ENCODE results near the gene MAN2A1. TPM values are rescaled to one million over a fixed set of nuclear protein-coding genes. Genes with fewer than 3 reads are reported as not detected.
"Not testable (repeated sequence)": the region's sequence is repeated elsewhere in the genome, so short reads cannot be mapped to it uniquely, and the experiment has no call there.

Gene MAN2A1
- total RNA-seq, 1 donor from 2014 or later, result 114 TPM

DNA sequence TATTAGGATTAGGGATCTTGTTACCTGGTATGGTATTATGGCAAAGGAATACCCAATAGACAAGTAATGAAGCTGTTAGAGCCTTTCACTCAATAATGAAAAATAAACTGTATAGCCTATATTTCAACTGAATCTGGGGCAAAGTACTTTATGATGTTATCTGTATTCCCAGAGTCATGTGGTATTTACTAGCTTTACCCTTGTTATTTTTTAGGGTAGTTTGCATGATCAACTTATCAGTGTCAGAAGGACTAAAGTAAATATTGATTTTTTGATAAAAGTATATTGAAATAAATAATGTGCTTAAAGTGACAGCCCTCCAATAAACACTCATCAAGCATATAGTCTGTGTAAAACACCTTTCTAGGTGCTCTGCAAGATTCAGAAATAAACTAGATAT, 64.6 kb downstream of the MAN2A1 start:
- DNase-seq (ENCODE audit: low read depth, low spot score), result no peak

DNA sequence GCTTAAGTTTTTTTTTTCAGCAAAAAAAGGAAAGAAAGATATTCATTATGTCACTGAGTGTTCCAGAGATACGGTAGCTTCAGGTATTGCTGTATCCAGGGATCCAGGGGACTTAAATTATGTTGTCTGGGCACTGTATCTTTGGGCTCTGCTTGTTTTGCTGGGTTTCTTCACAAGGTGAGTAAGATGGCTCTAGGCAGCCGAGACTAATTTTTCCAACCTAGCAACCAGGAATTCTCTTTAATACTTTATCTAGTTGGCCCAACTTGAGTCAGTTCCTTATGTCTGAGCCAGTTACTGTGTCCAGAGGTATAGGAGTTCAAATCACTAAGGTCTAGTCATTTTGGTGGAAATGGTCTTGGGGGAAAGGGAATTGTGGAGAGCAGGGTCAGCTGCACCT, 66.0 kb downstream of the MAN2A1 start:
- DNase-seq (ENCODE audit: low read depth, low spot score), result no peak

DNA sequence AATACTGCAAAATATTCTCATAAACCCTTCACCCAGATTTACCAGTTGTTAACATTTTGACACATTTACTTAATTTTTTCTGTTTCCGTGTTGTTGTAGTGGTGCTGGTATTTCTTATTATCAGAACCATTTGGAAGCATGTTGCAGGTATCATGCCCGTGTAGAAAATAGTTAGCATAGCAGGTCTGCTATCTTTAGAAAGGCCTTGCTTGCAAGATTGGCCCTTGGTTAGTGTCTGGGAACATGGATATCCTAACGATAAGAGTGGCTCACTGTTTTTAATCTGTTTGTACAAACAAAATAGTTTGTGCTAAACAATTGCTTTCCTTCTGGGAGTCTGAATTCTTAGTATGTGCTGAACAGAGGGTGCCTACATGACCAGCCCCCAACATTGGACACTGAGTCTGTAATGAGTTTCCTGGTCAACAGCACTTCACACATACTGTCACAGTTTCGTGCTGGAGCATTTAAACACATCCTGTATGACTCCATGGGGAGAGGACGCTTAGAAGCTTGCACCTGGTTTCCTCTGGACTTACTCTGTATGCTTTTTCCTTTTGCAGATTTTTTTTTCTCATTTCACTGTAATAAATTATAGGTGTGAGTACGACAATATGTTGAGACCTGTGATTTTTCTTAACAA, 66.9 kb downstream of the MAN2A1 start:
- DNase-seq (ENCODE audit: low read depth, low spot score), result no peak

DNA sequence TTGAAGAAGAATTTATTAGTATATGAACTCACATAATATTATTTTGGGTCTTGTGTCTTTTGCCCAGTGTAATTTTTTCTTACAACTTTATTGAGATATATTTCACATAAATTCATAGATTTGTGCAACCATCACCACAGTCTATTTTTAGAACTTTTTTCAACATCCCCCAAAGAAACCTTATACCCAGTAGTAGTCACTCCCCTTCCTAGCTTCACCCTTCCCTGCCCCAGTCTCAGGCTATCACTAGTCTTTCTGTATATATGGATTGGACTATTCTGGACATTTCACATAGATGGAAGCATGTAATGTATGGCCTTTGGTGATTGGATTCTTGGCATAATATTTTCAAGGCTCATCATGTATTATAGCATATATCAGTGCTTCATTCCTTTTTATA, 67.8 kb downstream of the MAN2A1 start:
- no peak for DNase-seq (ENCODE audit: low read depth, low spot score)

DNA sequence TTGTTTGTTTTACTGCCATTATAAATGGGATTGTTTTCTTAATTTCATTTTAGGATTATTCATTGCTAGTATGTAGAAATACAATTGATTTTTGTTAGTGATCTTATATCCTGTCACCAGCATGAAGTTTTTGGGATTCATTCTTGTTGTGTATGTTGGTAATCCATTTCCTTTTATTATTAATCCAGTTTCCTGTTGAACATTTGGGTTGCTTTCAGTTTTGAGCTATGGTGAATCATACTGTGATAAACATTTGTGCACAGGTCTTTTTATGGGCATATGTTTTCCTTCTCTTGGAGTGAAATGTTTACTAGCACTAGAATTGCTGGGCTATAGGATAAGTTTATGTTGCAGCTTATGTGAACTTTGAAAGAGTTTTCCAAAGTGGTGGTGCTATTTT, 69.6 kb downstream of the MAN2A1 start:
- peak; percentile 54 for DNase-seq (ENCODE audit: low read depth, low spot score)

DNA sequence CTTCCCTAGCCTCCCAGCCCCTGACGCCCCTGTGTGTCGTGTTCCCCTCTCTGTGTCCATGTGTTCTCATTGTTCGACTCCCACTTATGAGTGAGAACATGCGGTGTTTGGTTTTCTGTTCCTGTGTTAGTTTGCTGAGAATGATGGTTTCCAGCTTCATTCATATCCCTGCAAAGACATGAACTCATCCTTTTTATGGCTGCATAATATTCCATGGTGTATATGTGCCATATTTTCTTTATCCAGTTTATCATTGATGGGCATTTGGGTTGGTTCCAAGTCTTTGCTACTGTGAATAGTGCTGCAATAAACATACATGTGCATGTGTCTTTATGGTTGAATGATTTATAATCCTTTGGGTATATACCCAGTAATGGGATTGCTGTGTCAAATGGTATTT, 70.4 kb downstream of the MAN2A1 start:
- DNase-seq (ENCODE audit: low read depth, low spot score), result not testable (repeated sequence)

DNA sequence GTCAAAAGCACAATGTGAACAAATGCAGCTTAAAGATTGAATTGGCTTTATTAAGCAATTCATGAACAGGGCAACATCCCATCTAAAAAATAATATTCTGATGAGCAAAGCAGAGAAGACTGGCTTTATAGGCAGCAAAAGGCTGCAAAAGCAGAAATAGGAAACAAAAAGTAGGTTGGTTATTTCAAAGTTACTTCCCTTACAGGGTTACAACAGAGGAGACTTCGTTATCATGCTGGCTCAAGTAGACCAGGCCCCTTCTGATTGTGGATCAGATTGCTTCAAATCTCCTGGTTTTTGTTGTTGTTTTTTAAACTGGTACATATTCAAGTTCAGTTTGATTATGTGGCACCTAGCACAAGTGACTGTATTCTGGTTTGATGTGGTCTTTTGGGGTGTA, 73.1 kb downstream of the MAN2A1 start:
- DNase-seq (ENCODE audit: low read depth, low spot score), result no peak

DNA sequence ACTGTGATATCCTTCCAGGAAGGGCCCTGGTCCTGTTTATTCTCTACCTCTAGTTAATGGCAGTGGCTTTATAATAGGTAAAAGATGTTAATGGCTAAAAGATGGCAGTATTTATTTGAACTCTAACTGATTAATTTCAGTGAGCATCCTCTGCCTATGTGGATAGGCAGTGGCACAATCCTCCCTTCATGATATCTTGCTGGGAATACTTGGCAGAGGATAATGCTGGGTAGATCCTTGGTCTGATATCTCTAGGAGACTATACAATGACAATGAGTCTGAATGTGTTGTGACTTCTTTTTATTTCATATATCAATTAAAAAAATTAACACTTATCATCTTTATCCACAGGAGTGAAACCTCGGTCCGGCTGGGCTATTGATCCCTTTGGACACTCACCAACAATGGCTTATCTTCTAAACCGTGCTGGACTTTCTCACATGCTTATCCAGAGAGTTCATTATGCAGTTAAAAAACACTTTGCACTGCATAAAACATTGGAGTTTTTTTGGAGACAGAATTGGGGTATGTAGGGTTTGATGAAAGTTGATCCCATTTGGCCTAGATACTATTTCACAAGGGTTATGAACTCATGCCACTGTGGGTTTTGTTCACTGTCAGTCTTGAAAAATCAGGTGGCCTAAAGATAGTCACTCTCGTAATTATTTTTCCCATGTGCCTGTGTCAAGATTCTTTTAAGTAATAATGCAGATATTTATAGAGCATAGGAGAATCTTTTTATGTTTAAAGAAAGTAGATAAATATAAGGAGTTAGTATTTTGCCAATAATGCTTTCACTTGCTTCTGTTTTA, 77.7 kb downstream of the MAN2A1 start:
- DNase-seq (ENCODE audit: low read depth, low spot score), result no peak

DNA sequence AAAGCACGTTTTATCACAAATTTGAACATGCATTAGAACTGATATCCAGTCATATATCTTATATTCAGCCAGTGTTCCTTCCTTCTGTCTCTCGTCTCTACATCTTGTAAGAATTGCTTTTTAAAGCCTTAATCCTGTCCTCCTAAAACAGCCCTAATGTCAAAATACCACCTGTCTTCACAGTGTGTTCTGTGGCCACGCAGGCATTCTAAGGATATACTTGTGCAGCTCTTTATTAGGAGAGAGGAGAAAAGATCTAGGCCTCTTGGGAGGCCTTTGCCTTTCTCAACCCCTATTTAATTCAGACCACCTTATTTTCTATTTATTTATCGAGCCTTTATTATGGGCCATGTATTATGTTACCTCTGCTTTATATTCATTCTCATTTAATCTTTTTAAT, 78.3 kb downstream of the MAN2A1 start:
- no peak for DNase-seq (ENCODE audit: low read depth, low spot score)

DNA sequence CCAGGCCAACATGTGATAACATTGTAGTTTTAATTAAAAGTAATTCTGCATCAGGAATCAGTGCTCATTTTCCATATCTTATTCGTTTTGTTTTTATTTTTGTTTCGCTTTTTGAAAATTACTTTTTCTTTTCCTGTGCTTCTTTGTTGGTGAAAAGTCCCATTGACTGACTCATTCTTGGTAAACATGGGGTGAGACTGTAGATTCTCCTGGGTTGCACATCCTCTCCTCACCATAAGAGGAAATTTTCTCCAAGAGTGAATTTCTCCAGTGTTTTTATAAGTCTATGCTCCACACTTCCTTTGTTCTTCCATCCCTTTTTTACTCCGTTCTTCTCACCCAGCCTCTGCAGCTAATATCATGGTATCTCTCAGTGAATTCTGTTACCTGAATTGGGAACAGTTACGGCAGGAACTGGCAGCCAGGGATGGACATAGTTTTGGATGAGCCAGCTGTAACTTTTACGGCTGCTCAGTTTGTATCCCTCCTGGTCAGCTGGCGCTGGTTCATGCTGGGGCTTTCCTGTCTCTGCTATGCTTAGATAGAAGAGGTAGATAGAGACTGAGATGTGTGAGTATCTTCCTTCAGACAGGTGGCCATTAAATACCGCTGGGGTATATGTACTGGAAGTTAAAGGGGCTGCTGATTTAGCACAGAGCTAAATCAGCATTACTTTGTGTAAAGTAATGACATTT, 80.0 kb downstream of the MAN2A1 start:
- DNase-seq (ENCODE audit: low read depth, low spot score), result no peak

DNA sequence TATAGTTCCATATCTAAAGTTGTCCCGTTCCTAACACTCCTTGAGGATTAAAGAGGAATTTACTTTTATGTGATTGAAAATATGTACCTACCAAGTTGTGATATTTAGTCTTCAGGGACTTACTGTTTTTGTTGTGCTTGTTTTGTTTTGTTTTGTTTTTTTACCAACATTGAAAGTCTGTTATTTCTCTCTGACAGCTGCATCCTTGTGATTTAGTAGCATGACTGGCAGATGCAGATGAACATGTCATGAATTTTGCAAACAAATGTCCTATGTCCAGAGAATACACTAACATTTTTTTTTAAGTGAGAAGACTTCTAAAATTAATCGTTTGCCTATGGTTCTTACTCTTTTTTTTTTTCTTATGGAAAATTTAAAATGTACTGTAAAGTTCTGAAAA, 85.4 kb downstream of the MAN2A1 start:
- DNase-seq (ENCODE audit: low read depth, low spot score), result no peak

DNA sequence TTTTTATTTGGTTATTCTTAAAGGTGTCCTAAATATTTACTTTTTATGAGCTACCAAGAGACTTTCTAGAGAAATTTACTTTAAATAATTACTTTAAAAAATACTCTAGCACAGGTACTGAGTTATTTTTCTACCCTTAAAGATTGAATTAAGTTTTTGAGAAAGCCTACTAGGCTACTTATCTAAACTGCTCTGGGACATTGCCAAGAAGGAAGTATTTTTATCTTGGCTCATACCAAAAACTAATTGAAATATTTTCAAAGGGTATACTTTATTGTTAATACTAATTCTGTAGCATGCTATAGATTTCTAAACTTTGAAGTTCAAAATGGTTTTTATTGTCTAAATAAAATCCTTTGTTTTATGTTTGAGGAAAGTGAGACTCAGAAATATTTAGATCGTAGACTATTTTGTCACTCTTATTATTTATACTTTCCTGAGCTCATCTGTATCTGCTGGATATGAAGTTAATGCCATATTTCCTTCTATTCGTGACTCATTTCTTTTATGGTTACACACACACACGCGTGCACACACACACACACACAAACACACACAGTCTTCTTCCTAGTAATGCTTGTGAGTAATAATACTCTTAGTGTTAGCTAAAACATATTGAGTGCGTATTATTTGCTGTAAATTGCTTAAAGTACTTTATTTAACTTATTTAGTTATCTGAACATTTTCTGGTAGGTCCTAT, 89.5 kb downstream of the MAN2A1 start:
- DNase-seq (ENCODE audit: low read depth, low spot score), result peak; percentile 59

DNA sequence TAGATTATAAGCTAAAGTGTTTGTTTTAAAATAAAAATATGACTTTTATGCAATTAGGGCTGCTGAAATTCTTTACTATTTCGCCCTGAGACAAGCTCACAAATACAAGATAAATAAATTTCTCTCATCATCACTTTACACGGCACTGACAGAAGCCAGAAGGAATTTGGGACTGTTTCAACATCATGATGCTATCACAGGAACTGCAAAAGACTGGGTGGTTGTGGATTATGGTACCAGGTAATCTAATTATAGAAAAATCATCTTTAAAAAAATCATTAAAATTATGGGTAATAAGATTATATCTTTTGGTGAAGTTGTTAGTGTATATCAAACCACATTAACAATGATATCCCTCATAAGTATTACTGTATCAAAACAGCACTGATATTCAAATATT, 95.0 kb downstream of the MAN2A1 start:
- DNase-seq (ENCODE audit: low read depth, low spot score), result no peak

DNA sequence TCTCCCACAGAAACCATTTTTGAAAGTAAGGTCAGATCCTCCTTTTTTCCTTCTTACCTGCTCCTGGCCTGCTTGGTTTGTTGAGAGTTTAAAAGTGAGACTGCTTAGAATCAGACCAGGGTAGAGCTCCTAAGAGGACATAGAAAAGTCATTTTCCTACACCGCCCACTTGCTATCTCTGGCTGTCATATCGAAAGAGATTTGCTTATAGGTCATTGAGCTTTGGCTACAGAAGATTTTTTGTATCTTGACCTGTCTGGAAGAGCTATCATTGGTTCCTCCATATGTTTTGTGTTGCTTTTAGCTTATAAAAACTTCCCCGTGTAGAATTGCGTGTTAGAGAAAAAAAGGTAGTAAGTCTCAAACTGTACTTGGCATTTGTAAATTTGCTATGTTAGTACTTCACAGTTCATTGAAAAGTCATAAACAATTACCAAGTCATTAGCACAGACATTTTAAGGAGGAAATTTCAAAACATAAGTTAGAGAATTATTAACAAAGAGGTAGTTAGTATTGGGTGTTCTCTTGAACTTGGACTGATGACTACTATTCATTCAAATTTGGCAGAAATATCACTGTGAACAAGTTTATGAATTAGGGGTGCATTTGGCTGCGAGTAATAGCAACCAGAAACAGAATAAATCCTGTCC, 96.6 kb downstream of the MAN2A1 start:
- no peak for DNase-seq (ENCODE audit: low read depth, low spot score)

DNA sequence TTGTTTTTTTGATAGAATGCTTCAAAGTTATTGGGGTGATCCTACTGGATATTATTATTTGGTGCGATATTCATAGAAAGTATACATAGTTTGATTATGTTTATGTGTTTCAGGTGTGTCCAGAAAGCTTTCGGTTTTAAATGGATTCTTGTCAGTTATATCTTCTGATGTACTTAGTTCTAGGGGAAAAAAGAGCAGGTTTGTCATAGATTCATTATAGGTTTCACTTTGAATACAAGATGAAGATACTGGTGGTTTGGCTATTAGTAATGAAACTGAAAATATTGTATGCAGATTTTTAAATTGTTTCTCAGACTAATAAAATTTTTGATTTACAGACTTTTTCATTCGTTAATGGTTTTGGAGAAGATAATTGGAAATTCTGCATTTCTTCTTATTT, 98.9 kb downstream of the MAN2A1 start:
- DNase-seq (ENCODE audit: low read depth, low spot score), result no peak

DNA sequence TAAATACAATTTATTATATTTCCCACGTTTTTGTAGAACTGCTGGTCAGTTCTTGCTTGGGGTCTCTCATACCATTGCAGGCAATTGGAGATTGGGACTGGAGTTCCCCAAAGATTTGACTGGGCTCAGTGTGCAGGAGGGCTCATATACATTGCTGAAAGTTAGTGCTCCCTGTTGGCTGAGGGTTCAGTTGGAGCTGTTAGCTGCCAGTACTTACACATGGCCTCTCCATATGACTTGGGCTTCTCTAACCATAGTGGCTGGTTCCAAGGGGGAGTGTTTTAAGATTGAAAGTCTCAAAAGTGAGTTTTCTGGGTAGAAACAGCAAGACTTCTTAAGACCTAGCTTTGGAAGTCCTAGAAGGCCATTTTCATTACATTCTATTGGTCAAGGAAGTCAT, 102.9 kb downstream of the MAN2A1 start:
- no peak for DNase-seq (ENCODE audit: low read depth, low spot score)

DNA sequence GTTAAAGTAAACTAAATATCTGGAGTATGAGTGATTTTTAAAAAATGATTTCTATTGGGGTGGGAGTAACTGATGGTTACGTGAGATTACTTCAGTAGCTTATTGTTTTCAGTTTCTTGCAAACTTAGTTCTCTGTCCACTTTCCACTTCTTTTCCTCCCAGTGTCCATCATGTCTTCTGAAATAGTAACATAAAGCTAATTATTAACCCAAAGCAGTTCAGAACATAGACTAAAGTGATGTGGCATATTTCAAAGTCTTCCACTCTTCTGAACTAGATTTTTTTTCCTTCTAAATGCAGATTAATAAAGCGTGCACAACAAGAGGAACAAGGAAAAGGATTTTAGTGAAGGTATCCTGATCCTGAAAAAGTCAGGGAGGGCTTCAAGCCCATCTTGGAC, 114.1 kb downstream of the MAN2A1 start:
- DNase-seq (ENCODE audit: low read depth, low spot score), result no peak

DNA sequence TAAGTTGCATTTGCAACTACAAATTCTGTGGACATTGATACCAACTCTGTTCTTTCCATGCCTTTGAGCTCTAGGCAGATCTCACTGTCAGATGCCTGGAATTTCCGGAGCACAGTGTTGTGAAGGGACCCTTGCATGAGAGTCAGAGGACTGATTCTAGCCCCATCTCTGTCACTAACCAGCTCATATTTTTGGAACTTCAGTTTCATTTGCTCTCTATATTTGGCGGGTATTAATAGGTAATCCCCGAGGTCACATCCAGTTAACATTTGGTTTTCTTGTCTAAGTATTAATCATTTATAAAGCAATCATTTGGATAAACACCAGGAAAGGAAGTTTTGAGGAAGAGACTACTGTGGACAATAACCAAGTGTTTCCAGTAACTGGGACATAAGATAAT, 115.7 kb downstream of the MAN2A1 start:
- no peak for DNase-seq (ENCODE audit: low read depth, low spot score)

DNA sequence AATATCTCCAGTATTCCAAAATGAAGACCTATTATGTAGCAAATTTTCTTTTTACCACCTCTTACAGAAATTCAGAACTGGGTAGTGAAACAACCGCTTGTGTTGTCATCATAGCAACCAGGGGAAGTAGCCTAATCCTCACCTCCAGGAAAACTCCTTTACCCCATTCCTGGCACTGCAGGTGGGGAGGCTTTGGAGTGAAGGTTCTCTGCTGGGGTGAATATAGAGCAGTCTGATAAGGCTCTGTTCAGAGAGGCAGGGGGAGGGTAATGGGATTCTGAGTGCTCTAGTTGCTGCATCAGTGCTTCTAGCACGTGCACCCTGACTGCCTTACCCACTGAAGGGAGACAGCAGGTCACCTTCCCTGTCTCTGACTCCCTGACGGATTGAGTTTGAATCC, 116.2 kb downstream of the MAN2A1 start:
- DNase-seq (ENCODE audit: low read depth, low spot score), result no peak

DNA sequence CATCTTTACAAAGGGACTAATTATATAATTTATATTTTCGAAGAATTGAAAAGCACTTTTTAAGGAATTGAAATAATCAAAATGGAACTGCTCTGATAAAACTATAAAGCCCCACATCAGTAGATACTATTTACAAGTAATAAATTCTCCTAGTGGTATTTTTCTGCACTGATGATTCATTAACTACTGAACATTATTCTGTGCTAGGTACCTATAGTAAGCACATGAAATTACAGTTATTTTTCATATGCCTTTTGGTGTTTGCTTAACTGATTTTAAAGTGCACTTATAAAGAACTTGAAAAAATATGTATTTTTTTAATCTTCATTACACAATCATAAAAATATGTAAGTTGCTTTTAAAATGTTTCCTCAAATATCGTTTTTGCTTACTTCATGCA, 123.0 kb downstream of the MAN2A1 start:
- no peak for DNase-seq (ENCODE audit: low read depth, low spot score)

DNA sequence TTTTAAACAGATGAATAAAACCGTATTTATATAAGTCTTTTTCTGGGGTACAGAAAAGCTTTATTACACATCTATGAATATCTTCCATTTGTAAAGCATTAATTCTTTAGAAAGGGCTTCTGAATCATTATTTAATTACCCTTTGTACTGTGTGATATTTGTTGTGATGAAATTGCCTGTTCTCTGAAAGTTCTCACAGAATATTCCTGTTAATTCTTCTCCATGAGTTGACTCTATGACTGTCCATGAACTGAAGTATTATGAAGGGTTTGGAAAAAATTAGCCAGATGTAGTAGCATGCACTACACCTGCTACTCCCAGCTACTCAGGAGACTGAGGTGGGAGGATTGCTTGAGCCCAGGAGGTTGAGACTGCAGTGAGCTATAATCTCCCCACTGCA, 127.0 kb downstream of the MAN2A1 start:
- DNase-seq (ENCODE audit: low read depth, low spot score), result no peak

DNA sequence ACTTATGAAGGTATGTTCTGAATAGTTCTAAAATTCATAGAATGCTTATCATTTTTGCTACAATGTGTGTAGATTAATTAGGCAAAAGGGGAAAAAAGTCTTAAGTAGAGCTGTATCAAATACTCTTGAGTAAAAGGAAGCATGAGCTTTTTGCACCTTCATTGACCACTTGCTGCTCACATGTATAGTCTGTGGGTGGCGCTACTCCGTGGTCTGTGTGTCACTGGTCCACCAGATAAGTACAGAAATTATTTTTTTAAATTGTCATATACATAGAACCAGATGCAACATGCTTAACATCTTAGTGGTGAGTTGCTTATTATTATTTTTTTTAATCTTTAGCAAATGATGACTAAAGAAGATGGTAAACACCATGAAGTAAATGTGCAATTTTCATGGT, 130.2 kb downstream of the MAN2A1 start:
- DNase-seq (ENCODE audit: low read depth, low spot score), result no peak

Measured in pulmonary artery endothelial cell (primary cell).